HG03575 (cell line): ENCODE data around the gene MAPK8IP2.
"Not testable (repeated sequence)": the region's sequence is repeated elsewhere in the genome, so short reads cannot be mapped to it uniquely, and the experiment has no call there.

Source experiments
- ATAC-seq: cut with Tn5 transposase; IDR thresholded peaks from one replicate; pipeline ENCODE4 v1.9.1; 2021; ENCODE audit not compliant: unreplicated experiment, insufficient number of reproducible peaks, low FRiP score; ENCODE audit errors: extremely low read depth

The MAPK8IP2 gene

DNA sequence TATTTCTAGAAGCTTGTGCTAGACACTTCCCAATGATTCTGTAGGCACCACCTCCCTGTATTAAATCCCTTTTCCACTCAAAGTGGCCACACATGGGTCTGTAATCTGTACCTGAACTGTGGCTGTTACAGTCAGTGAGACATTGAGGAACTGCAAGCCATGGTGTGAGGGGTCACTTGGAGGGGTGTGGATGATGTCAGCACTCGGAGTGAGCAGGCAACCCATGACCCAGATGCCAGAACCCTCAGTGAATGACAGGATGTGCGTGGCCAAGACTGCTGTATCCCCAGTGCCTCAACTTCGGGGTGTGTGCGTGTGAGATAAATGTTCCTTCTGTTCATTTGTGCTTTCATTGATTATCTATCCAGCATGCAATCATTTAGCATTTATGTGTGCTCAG, 57.3 kb downstream of the MAPK8IP2 start:
- ATAC-seq, result no peak

DNA sequence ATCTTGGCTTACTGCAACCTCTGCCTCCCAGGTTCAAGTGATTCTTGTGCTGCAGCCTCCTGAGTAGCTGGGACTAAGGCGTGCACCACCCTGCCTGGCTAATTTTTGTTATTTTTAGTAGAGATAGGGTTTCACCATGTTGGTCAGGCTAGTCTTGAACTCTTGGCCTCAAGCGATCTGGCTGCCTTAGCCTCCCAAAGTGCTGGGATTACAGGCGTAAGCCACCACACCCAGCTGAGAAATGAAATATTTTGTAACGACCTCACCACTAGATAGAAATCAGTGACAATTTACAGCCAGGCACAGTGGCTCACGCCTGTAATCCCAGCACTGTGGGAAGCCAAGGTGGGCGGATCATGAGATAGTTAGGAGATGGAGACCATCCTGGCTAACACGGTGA, 59.1 kb downstream of the MAPK8IP2 start:
- not testable (repeated sequence) for ATAC-seq

DNA sequence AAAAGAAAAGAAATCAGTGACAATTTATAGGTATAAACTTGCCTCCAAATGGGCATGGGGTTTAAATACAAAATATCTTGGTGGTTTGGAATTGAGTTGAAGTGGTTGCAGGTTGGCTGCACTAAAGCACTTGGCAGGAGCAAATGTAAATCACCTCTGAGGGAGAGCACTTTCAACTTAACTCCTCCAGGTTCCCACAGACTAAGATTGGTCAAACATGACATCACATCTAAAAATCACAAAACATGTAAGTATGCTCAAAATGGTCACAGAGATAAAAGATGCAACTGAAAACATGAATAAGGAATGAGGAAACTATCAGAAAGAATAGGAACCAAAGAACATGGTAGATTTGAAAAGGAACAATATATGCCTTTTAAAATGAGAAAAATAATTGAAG, 59.7 kb downstream of the MAPK8IP2 start:
- no peak for ATAC-seq
